ENCODE data around the gene ARPC5. TPM values are rescaled to one million over a fixed set of nuclear protein-coding genes. Genes with fewer than 3 reads are reported as not detected.

The ARPC5 gene
- total and polyA plus RNA-seq, 2 of the 8 experiments (the other 6 are each of a cell fraction or from before 2014, with no cell fraction given), result 24.0 to 60.8 TPM

DNA sequence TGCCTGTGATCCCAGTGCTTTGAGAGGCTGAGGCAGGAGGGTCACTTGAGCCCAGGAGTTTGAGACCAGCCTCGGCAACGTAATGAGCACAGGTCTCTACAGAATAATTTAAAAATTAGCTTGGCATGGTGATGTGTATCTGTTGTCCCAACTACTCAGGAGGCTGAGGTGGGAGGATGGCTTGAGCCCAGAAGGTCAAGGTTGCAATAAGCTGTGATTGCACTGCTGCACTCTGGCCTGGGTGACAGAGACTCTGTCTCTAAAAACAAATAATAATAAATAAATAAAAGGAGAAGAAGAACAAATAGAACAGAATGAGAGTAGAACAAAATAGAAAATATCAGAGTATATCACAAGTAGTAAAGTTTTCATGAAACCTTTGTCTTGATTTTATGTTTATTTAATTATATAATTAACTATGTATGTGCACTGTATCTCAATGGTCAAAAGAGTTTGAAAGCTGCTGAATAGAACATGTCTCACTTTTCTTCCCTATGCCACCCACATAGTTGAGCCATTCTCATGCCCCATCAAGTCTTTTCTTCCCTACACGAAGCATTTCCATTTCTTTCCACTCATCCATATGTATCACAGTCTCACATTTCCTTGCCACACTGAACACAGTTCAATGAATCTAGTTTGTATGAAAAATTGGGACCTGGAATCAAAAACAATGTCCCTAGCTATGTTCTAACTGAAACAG, 40.5 kb upstream of the ARPC5 start:
- H4K20me1 ChIP-seq (replicated peaks in 1 of 2; ENCODE audit: control insufficient read depth in 1 of 2, insufficient read depth in 2 of 2, low read length in 2 of 2), result no peaks in the 10 kb centered on the region
- 0 out of 7 replicates have a peak, but pooled peaks cover 0 to 2% (median 0%) of the 10 kb centered on the region in 4 experiments for H3K4me1 ChIP-seq (replicated peaks in 1 of 4; ENCODE audit: control insufficient read depth in 3 of 4, insufficient read depth in 4 of 4, low read length in 3 of 4)
- 0 out of 4 replicates have a peak, but pooled peaks cover 3% of the 10 kb centered on the region in 2 experiments for H3K9me3 ChIP-seq (ENCODE audit: insufficient read depth in 2 of 2, low read depth in 1 of 2, low read length in 1 of 2)
- H3K36me3 ChIP-seq (ENCODE audit: control insufficient read depth in 2 of 4, insufficient read depth in 4 of 4, low read length in 3 of 4), result no peaks in the 10 kb centered on the region
- H3K9ac ChIP-seq (replicated peaks in 1 of 4; ENCODE audit: extremely low read depth in 1 of 4, low read depth in 3 of 4, low read length in 3 of 4), result no peak overlapping the region
- no peak overlapping the region for H4K91ac ChIP-seq (replicated peaks; ENCODE audit: insufficient read length, low read length)
- TF ChIP-seq POLR2A (IDR thresholded peaks at IDR 0.05; ENCODE audit: control extremely low read depth in 1 of 2, low read depth in 2 of 2, low read length in 2 of 2) (no peak), SAP30 (IDR thresholded peaks at IDR 0.05; ENCODE audit: insufficient read depth, insufficient replicate concordance, low read length) (no peak), BRCA1 (IDR thresholded peaks at IDR 0.05; ENCODE audit: low read depth, low read length) (no peak), SP2 (IDR thresholded peaks at IDR 0.05; ENCODE audit: low read length) (no peak), SP1 (IDR thresholded peaks at IDR 0.05; ENCODE audit: low read depth, low read length) (no peak), YY1 (IDR thresholded peaks at IDR 0.05; ENCODE audit: low read depth, low read length) (no peak), KDM5A (IDR thresholded peaks at IDR 0.05; ENCODE audit: low read length) (no peak)
- no peak overlapping the region for H2AK5ac ChIP-seq (ENCODE audit: low read depth, low read length)
- no peak overlapping the region for H4K5ac ChIP-seq (ENCODE audit: insufficient read length, low read depth, low read length)
- no peak overlapping the region for H3K18ac ChIP-seq (ENCODE audit: extremely low read depth, low read length)
- no peak overlapping the region for H2AFZ ChIP-seq (ENCODE audit: low read length)
- H3K27ac ChIP-seq (ENCODE audit: low read depth, low read length), result no peak overlapping the region
- no peak overlapping the region for H3K4ac ChIP-seq (replicated peaks; ENCODE audit: insufficient read length, low read depth, low read length)
- no peak overlapping the region for H3K23ac ChIP-seq (ENCODE audit: insufficient read length)
- no peaks in the 10 kb centered on the region for H3K27me3 ChIP-seq (replicated peaks in 1 of 4; ENCODE audit: control insufficient read depth in 3 of 4, extremely low read depth in 1 of 4, insufficient read depth in 3 of 4, low read length in 3 of 4)
- ChIA-PET CTCF (ENCODE audit: partially characterized antibody) (interaction anchor here (0.6 to 4.9 kb wide), 7 partner anchors 8 to 240 kb away, joined by 3 to 43 read pairs (median 6); no protein-coding TSS in a partner anchor), POLR2A (ENCODE audit: partially characterized antibody) (interaction anchor here (1.1 kb wide), 1 partner anchor 376 kb away, joined by 3 read pairs; the partner anchor contains the start of gene TSEN15)
- 81% methylated on average over 3 of the region's 3 CpGs; no CpG with 5 or more reads in 1 of the 2 experiments for WGBS, 2 experiments (ENCODE audit: extremely low coverage in 1 of 2, insufficient coverage in 1 of 2, insufficient read length in 1 of 2, insufficient replicate concordance in 2 of 2, low coverage in 1 of 2, low lambda C conversion rate in 2 of 2, missing lambda C conversion rate in 1 of 2)
- H2BK20ac ChIP-seq (ENCODE audit: low read length), result no peak overlapping the region
- no peak overlapping the region for H3K4me3 ChIP-seq (ENCODE audit: extremely low read depth in 1 of 4, insufficient read depth in 2 of 4, low read depth in 3 of 4, low read length in 4 of 4)
- no peak overlapping the region for H3K14ac ChIP-seq (ENCODE audit: insufficient read length)
- FAIRE-seq (no peak), DNase-seq (ENCODE audit: low read depth in 1 of 2, low spot score in 2 of 2) (no peak)
- H3K56ac ChIP-seq (replicated peaks; ENCODE audit: insufficient read length, low read depth, low read length), result no peak overlapping the region
- H3K79me2 ChIP-seq (ENCODE audit: control insufficient read depth in 1 of 2, insufficient read depth in 2 of 2, low read length in 2 of 2), result no peaks in the 10 kb centered on the region
- H2BK12ac ChIP-seq (ENCODE audit: low read depth, low read length), result no peak overlapping the region
- H3K4me2 ChIP-seq (ENCODE audit: insufficient read depth in 1 of 2, low read depth in 2 of 2, low read length in 2 of 2), result no peak overlapping the region
- no peak overlapping the region for H2BK5ac ChIP-seq (ENCODE audit: low read depth, low read length)
- H3K79me1 ChIP-seq (ENCODE audit: low read depth, low read length), result no peaks in the 10 kb centered on the region
- no peaks in the 10 kb centered on the region for H3K23me2 ChIP-seq (ENCODE audit: low read depth, low read length)
- H2BK15ac ChIP-seq (ENCODE audit: low read length), result no peak overlapping the region
- no peak overlapping the region for H2BK120ac ChIP-seq (replicated peaks; ENCODE audit: low read depth, low read length)
- no peak overlapping the region for H4K8ac ChIP-seq (ENCODE audit: extremely low read depth, insufficient read depth, low read length)
